Stimulated activated naive CD8-positive, alpha-beta T cell treated with anti-CD3 and anti-CD28 coated beads, Interleukin-15, amount 100 ng/mL, for 72 hours (primary cell): ENCODE measurements around the gene C2CD2.

Experiments used
- ATAC-seq: fragments of 150-1000 bp; cut with Tn5 transposase; 2 replicates; pipeline ENCODE4 v1.10.0; 2021; ENCODE audit warnings: mild to moderate bottlenecking, moderate library complexity
- DNase-seq, 2 donors: peaks; one replicate each; pipeline ENCODE4 v3.0.0; 2021 to 2022
- H3K27ac Mint-ChIP-seq, 2 donors: one replicate each; pipeline ENCODE4 v1.8.0; 2022; ENCODE audit warnings: mild to moderate bottlenecking in 2 of 2, mixed read lengths in 2 of 2, moderate library complexity in 2 of 2
- H3K27me3 Mint-ChIP-seq: one replicate; pipeline ENCODE4 v1.8.0; 2022; ENCODE audit warnings: mixed read lengths
- H3K4me1 Mint-ChIP-seq: one replicate; pipeline ENCODE4 v1.8.0; 2022; ENCODE audit warnings: mild to moderate bottlenecking, mixed read lengths
- H3K4me3 Mint-ChIP-seq, 2 donors: one replicate each; pipeline ENCODE4 v1.8.0; 2022; ENCODE audit warnings: mild to moderate bottlenecking in 2 of 2, mixed read lengths in 2 of 2, moderate library complexity in 1 of 2
- H3K9me3 Mint-ChIP-seq, 2 donors: one replicate each; pipeline ENCODE4 v1.8.0; 2022; ENCODE audit warnings: mixed read lengths in 2 of 2

Gene C2CD2

DNA sequence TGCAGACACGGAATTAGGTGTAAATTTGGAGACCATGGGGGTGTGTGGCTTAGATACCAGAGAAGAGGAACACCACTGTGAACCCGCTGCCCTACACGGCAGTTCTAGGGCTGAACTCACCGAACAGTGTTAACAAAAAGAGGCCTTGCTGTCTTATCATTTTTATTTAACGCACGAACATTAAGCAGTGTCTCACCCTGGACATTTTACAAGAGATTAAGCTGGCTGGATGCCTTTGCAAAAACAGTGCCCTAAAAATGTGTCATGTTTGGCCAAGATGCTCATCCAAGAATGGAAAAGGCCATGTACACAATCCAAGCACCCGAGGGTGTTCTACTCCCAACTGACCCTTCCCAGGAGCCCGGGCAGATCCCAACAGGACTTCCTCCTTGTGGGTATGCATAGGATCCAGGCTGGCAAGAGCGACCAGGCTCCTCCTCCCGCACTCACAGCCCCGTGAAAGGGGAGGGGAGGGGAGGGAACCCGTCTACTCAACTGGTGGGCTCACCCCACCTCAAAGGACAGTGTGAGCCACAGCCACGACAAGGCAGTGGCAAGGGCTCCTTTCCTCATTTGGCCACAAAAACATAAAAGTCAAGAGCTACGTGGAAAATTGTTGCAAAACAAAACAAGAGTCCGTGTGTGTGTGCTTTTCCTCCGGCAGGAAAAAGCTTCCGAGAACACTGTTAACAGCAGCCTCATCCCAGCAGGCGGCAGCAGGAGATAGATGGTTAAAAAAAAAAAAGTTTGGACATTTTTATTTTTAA lies 20.3 kb downstream of the C2CD2 start:
- ATAC-seq = no peak
- peak overlapping the region in 1 of 2 donors; percentile 31 for H3K4me3 Mint-ChIP-seq
- H3K27me3 Mint-ChIP-seq = peaks cover 17% of the 10 kb centered on the region
- peak overlapping the region; percentile 59 to 82 for H3K27ac Mint-ChIP-seq
- H3K9me3 Mint-ChIP-seq = no peaks in the 10 kb centered on the region
- H3K4me1 Mint-ChIP-seq = peaks cover 38% of the 10 kb centered on the region
- no peak for DNase-seq

GRCh38 chr21:41932576-41933312 lies 21.1 kb downstream of the C2CD2 start:
- DNase-seq (no peak), ATAC-seq (no peak)
- Mint-ChIP-seq H3K27me3 (peaks cover 17% of the 10 kb centered on the region), H3K4me1 (peaks cover 46% of the 10 kb centered on the region), H3K9me3 (no peaks in the 10 kb centered on the region), H3K27ac (peak overlapping the region; percentile 59 to 82), H3K4me3 (peak overlapping the region in 1 of 2 donors; percentile 16)

- ATAC-seq (peak; percentile 28), DNase-seq (no peak)
- no peaks in the 10 kb centered on the region for H3K9me3 Mint-ChIP-seq
- no peak overlapping the region for H3K4me3 Mint-ChIP-seq
- H3K27ac Mint-ChIP-seq = peak overlapping the region in 1 of 2 donors; percentile 87
- H3K4me1 Mint-ChIP-seq = peaks cover 51% of the 10 kb centered on the region
- peaks cover 17% of the 10 kb centered on the region for H3K27me3 Mint-ChIP-seq
Measured at GRCh38 chr21:41932191-41932575, 21.6 kb downstream of the C2CD2 start.

DNA sequence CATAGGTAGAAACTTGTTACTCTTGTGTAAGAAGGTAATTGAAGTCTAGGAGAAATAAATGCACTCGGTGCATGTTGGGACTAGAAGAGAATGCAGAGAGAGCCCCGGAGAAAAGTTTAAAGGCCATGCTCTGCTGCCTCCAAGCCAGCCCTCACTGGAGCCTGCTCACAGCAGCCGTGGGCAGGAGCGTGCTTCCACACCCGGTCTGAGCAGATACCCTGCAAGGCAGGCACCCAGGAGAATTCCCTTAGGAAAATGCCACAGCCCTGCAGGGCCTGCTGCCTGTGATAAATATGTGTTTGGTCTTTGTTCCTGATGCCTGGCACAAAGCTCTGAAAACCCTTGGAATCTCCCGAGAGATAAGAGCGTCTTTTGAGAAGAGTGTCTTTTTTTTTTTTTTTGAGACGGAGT lies 22.8 kb downstream of the C2CD2 start:
- no peak overlapping the region for H3K27ac Mint-ChIP-seq
- peaks cover 57% of the 10 kb centered on the region for H3K4me1 Mint-ChIP-seq
- no peak for DNase-seq

DNA sequence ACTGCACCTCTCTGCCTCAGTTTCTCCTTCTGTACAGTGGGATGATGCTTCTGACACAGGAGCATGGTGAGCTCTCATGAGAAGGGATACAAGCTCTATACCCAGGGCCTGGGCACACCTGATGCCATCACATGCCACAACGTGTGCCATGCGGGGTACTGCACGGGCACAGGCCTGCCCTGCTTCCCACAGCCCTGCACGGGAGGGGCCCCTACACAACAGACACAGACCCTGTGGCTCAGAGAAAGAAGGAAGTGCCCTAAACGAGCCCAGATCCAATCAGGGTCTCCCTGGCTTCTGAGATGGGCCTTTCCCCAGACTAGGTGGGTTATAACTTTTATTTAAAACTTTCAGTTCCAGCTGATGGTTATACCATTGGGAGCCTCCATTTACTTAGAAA lies 24.6 kb downstream of the C2CD2 start:
- Mint-ChIP-seq H3K4me1 (peaks cover 75% of the 10 kb centered on the region), H3K9me3 (no peaks in the 10 kb centered on the region), H3K27ac (no peak overlapping the region), H3K27me3 (peaks cover 17% of the 10 kb centered on the region), H3K4me3 (no peak overlapping the region)
- ATAC-seq (no peak), DNase-seq (no peak)

More for the DNA sequence above, 22.8 kb downstream of the C2CD2 start:
- no peak for ATAC-seq
- Mint-ChIP-seq H3K4me3 (no peak overlapping the region), H3K9me3 (no peaks in the 10 kb centered on the region), H3K27me3 (peaks cover 17% of the 10 kb centered on the region)

DNA sequence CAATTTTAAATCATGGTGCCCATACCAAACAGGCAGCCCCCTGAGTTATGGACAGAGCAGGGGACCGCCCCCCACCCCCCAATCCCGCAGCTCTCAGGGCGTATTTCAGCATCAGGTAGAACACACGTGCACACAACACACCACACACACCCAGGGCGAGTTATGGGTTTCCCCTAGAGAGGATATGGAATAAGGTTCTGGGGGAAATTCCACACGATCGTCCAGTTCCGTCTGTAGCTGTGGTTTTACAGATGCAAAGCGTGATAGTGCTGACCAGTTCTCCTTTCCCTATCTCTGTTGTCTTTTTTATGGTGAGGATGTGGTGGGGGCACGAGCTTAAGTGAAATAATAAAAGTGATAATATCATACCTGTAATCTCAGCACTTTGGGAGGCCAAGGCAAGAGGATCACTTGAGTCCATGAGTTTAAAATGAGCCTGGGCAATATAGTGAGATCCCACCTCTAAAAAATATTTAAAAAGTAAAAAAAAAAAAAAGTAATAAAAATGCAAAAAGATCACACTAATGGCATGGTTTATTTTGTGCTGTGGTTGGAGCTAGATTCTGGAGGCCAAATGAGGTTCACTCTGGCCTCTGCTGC lies 25.1 kb downstream of the C2CD2 start:
- Mint-ChIP-seq H3K9me3 (no peaks in the 10 kb centered on the region), H3K4me1 (peaks cover 79% of the 10 kb centered on the region), H3K27me3 (peaks cover 16% of the 10 kb centered on the region), H3K4me3 (peak overlapping the region in 1 of 2 donors; percentile 12), H3K27ac (peak overlapping the region in 1 of 2 donors; percentile 65)
- ATAC-seq = peak; percentile 24
- no peak for DNase-seq

- DNase-seq (peak in 1 of 2 donors; percentile 31), ATAC-seq (no peak)
- H3K9me3 Mint-ChIP-seq = no peaks in the 10 kb centered on the region
- peak overlapping the region; percentile 26 to 41 for H3K4me3 Mint-ChIP-seq
- peaks cover 79% of the 10 kb centered on the region for H3K4me1 Mint-ChIP-seq
- peaks cover 8% of the 10 kb centered on the region for H3K27me3 Mint-ChIP-seq
- peak overlapping the region; percentile 52 to 93 for H3K27ac Mint-ChIP-seq
Measured at GRCh38 chr21:41927727-41928409, 25.9 kb downstream of the C2CD2 start.

- H3K4me1 Mint-ChIP-seq = peaks cover 80% of the 10 kb centered on the region
- peak overlapping the region; percentile 99 for H3K27ac Mint-ChIP-seq
- no peaks in the 10 kb centered on the region for H3K27me3 Mint-ChIP-seq
- DNase-seq (no peak), ATAC-seq (no peak)
- H3K9me3 Mint-ChIP-seq = no peaks in the 10 kb centered on the region
- peak overlapping the region; percentile 92 to 96 for H3K4me3 Mint-ChIP-seq
Measured at GRCh38 chr21:41926807-41927171, 27.0 kb downstream of the C2CD2 start.

DNA sequence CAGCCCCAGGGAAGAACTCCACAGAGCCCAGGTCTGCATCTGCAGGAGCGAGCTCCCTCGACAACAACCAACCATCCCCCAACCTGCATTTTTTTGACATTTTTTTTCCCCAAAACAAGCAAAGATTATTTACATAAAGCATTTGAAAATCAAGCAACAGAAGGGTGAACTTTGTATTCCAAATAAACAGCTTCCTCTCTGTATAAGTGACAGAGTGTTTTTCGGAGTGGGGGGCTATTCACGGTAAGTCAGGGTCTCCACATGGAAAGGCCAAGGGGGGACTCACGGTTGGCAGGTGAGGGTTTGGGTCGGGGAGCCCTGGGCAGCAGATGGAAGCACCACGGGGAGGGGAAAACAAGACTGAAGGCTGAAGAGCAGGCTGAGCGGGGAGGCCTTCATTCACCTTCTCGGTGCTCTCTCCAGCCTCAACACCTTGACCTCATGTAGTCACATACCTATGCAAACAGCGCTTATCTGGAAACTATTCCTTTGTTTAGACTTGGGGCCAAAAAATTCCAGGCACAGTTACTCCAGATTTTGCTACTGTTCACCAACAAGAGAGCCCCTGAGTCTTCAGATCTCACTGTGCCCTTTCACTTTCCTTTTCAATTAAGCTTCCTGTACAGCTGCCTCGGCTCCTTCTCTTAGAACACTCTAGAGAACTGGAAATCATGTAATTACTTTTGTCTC lies 27.6 kb downstream of the C2CD2 start:
- peak overlapping the region; percentile 99 for H3K27ac Mint-ChIP-seq
- H3K9me3 Mint-ChIP-seq = no peaks in the 10 kb centered on the region
- H3K4me1 Mint-ChIP-seq = peaks cover 84% of the 10 kb centered on the region
- DNase-seq = peak; percentile 23 to 29
- ATAC-seq = peak; percentile 67
- H3K27me3 Mint-ChIP-seq = no peaks in the 10 kb centered on the region
- H3K4me3 Mint-ChIP-seq = peak overlapping the region; percentile 92 to 96

- Mint-ChIP-seq H3K27me3 (no peaks in the 10 kb centered on the region), H3K9me3 (no peaks in the 10 kb centered on the region), H3K4me3 (peak overlapping the region; percentile 92 to 96), H3K27ac (peak overlapping the region; percentile 99), H3K4me1 (peaks cover 84% of the 10 kb centered on the region)
- DNase-seq = no peak
- no peak for ATAC-seq
Measured at GRCh38 chr21:41925767-41926116, 28.1 kb downstream of the C2CD2 start.

DNA sequence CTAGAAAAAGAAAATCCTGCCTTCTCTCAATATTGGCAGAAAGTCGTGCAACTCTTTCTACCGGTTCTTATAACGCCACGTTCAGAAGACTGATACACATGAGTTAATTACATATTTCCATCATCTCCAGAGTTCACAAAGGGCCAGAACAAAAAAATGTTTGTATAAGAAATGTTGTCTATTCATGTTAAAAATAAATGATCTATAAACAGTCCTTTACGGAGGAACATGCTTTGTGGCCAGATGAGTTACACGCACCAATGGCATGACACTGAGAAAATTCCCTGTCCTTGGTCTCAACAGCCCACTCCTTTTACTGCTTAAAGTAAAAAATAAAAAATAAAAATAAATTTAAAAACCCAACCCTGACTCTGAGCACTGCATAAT lies 29.5 kb downstream of the C2CD2 start:
- peaks cover 73% of the 10 kb centered on the region for H3K4me1 Mint-ChIP-seq
- no peak overlapping the region for H3K27ac Mint-ChIP-seq
- no peaks in the 10 kb centered on the region for H3K27me3 Mint-ChIP-seq
- H3K9me3 Mint-ChIP-seq = no peaks in the 10 kb centered on the region
- H3K4me3 Mint-ChIP-seq = peak overlapping the region; percentile 90 to 93
- ATAC-seq (no peak), DNase-seq (no peak)

GRCh38 chr21:41923631-41924367 lies 30.0 kb downstream of the C2CD2 start:
- Mint-ChIP-seq H3K9me3 (no peaks in the 10 kb centered on the region), H3K4me1 (peaks cover 68% of the 10 kb centered on the region), H3K4me3 (peak overlapping the region; percentile 90 to 93), H3K27ac (peak overlapping the region; percentile 93), H3K27me3 (no peaks in the 10 kb centered on the region)
- DNase-seq (peak in 1 of 2 donors; percentile 45), ATAC-seq (peak; percentile 90)

GRCh38 chr21:41923186-41923585 lies 30.6 kb downstream of the C2CD2 start:
- Mint-ChIP-seq H3K4me3 (peak overlapping the region; percentile 90 to 93), H3K9me3 (no peaks in the 10 kb centered on the region), H3K4me1 (peaks cover 62% of the 10 kb centered on the region), H3K27me3 (no peaks in the 10 kb centered on the region), H3K27ac (peak overlapping the region in 1 of 2 donors; percentile 93)
- ATAC-seq (no peak), DNase-seq (no peak)

- H3K9me3 Mint-ChIP-seq = no peaks in the 10 kb centered on the region
- H3K27me3 Mint-ChIP-seq = no peaks in the 10 kb centered on the region
- no peak overlapping the region for H3K4me3 Mint-ChIP-seq
- ATAC-seq (no peak), DNase-seq (no peak)
- peaks cover 46% of the 10 kb centered on the region for H3K4me1 Mint-ChIP-seq
- H3K27ac Mint-ChIP-seq = no peak overlapping the region
Measured at GRCh38 chr21:41921021-41921420, 32.8 kb downstream of the C2CD2 start.
